Embryonic facial prominence (tissue), 1 donor: ENCODE measurements around the gene FXR2.
A peak's percentile ranks its signal among the peaks of the same experiment; 100 is the strongest.

Source experiments
- DNase-seq: peaks from one replicate; pipeline ENCODE4 v3.0.0-alpha.2; 2016; ENCODE audit errors: extremely low spot score

The FXR2 gene

GRCh38 chr17:7589204-7589868 is 25.4 kb downstream of the FXR2 start:
- peak; percentile 66 for DNase-seq

GRCh38 chr17:7588553-7589203 is 26.0 kb downstream of the FXR2 start:
- DNase-seq = no peak

- DNase-seq = no peak
Observed at GRCh38 chr17:7587420-7588151, 27.1 kb downstream of the FXR2 start.

- no peak for DNase-seq
Observed at GRCh38 chr17:7586673-7587419, 27.9 kb downstream of the FXR2 start.

- DNase-seq = peak; percentile 96
Observed at GRCh38 chr17:7583253-7584109, 31.2 kb downstream of the FXR2 start, which contains the start of gene MPDU1. MPDU1 (plus strand) TSS chr17:7583852; CDS start chr17:7583863, 11 bp downstream.

GRCh38 chr17:7582396-7583252 is 32.1 kb downstream of the FXR2 start:
- DNase-seq = no peak

- DNase-seq = no peak
Observed at GRCh38 chr17:7580604-7581575, 33.8 kb downstream of the FXR2 start.

GRCh38 chr17:7579834-7580603 is 34.7 kb downstream of the FXR2 start:
- no peak for DNase-seq

GRCh38 chr17:7579001-7579833 is 35.5 kb downstream of the FXR2 start, which contains the start of gene CD68:
CD68 (plus strand) TSS chr17:7579638; CDS start chr17:7579678, 40 bp downstream.
- DNase-seq = no peak

- no peak for DNase-seq
Observed at GRCh38 chr17:7577327-7578199, 37.1 kb downstream of the FXR2 start.

GRCh38 chr17:7576432-7576937 is 38.2 kb downstream of the FXR2 start:
- DNase-seq = no peak

- no peak for DNase-seq
Observed at GRCh38 chr17:7575959-7576358, 38.7 kb downstream of the FXR2 start.

- no peak for DNase-seq
Observed at GRCh38 chr17:7575481-7575883, 39.2 kb downstream of the FXR2 start.

- DNase-seq = no peak
Observed at GRCh38 chr17:7574176-7574953, 40.3 kb downstream of the FXR2 start.
